ENCODE measurements around the gene MTERF1.
A peak's percentile ranks its signal among the peaks of the same experiment; 100 is the strongest.
"Not testable (repeated sequence)": the region's sequence is repeated elsewhere in the genome, so short reads cannot be mapped to it uniquely, and the experiment has no call there.

The MTERF1 gene

GRCh38 chr7:91880413-91881241 is at the start of gene MTERF1:
Gene MTERF1, minus strand, starts transcription at chr7:91880702. Its CDS starts 619 bp downstream, at chr7:91880083.
- peak; percentile 87 to 88 for DNase-seq (ENCODE audit: low read depth in 2 of 2)

GRCh38 chr7:91929463-91929862 is 49.0 kb upstream of the MTERF1 start:
- DNase-seq (ENCODE audit: low read depth in 2 of 2) = no peak

- DNase-seq (ENCODE audit: low read depth in 2 of 2) = no peak
Observed at GRCh38 chr7:91927912-91928311, 47.4 kb upstream of the MTERF1 start.

- no peak for DNase-seq (ENCODE audit: low read depth in 2 of 2)
Observed at GRCh38 chr7:91922857-91923256, 42.4 kb upstream of the MTERF1 start.

- DNase-seq (ENCODE audit: low read depth in 2 of 2) = no peak
Observed at GRCh38 chr7:91918356-91918755, 37.9 kb upstream of the MTERF1 start.

- DNase-seq (ENCODE audit: low read depth in 2 of 2) = no peak
Observed at GRCh38 chr7:91916051-91916440, 35.5 kb upstream of the MTERF1 start.

- no peak for DNase-seq (ENCODE audit: low read depth in 2 of 2)
Observed at GRCh38 chr7:91915401-91916050, 35.0 kb upstream of the MTERF1 start.

- no peak for DNase-seq (ENCODE audit: low read depth in 2 of 2)
Observed at GRCh38 chr7:91913612-91914011, 33.1 kb upstream of the MTERF1 start.

GRCh38 chr7:91912494-91912893 is 32.0 kb upstream of the MTERF1 start:
- no peak for DNase-seq (ENCODE audit: low read depth in 2 of 2)

GRCh38 chr7:91911121-91911520 is 30.6 kb upstream of the MTERF1 start:
- DNase-seq (ENCODE audit: low read depth in 2 of 2) = no peak

GRCh38 chr7:91910171-91910570 is 29.7 kb upstream of the MTERF1 start:
- no peak for DNase-seq (ENCODE audit: low read depth in 2 of 2)

- no peak for DNase-seq (ENCODE audit: low read depth in 2 of 2)
Observed at GRCh38 chr7:91899563-91899962, 19.1 kb upstream of the MTERF1 start.

GRCh38 chr7:91898240-91898992 is 17.9 kb upstream of the MTERF1 start:
- DNase-seq (ENCODE audit: low read depth in 2 of 2) = no peak

GRCh38 chr7:91894781-91895480 is 14.4 kb upstream of the MTERF1 start:
- no peak for DNase-seq (ENCODE audit: low read depth in 2 of 2)

- DNase-seq (ENCODE audit: low read depth in 2 of 2) = not testable (repeated sequence)
Observed at GRCh38 chr7:91893699-91894098, 13.2 kb upstream of the MTERF1 start.

GRCh38 chr7:91892821-91893340 is 12.4 kb upstream of the MTERF1 start:
- DNase-seq (ENCODE audit: low read depth in 2 of 2) = no peak

GRCh38 chr7:91892099-91892705 is 11.7 kb upstream of the MTERF1 start:
- no peak for DNase-seq (ENCODE audit: low read depth in 2 of 2)

- DNase-seq (ENCODE audit: low read depth in 2 of 2) = not testable (repeated sequence)
Observed at GRCh38 chr7:91888271-91889175, 8.0 kb upstream of the MTERF1 start.

- not testable (repeated sequence) for DNase-seq (ENCODE audit: low read depth in 2 of 2)
Observed at GRCh38 chr7:91887336-91888213, 7.1 kb upstream of the MTERF1 start.

All from stimulated activated CD8-positive, alpha-beta memory T cell treated with anti-CD3 and anti-CD28 coated beads, Interleukin-7, amount 100 ng/mL, for 4 hours (primary cell).